GM08714 (cell line): ENCODE data around the gene SPTLC1.
"Not testable (repeated sequence)": the region's sequence is repeated elsewhere in the genome, so short reads cannot be mapped to it uniquely, and the experiment has no call there.

Experiments
- H3K4me3 ChIP-seq: fragments of 200-500 bp; sonication (Bioruptor generic); 2 replicates; pipeline ENCODE4 v1.5.1; 2014; ENCODE audit warnings: mild to moderate bottlenecking, low read length, inconsistent platforms
- ZNF274 ChIP-seq: IDR thresholded peaks from 2 replicates; pipeline ENCODE4 v1.6.1; 2012; ENCODE audit warnings: mild to moderate bottlenecking, low read depth, low read length

SPTLC1 gene

DNA sequence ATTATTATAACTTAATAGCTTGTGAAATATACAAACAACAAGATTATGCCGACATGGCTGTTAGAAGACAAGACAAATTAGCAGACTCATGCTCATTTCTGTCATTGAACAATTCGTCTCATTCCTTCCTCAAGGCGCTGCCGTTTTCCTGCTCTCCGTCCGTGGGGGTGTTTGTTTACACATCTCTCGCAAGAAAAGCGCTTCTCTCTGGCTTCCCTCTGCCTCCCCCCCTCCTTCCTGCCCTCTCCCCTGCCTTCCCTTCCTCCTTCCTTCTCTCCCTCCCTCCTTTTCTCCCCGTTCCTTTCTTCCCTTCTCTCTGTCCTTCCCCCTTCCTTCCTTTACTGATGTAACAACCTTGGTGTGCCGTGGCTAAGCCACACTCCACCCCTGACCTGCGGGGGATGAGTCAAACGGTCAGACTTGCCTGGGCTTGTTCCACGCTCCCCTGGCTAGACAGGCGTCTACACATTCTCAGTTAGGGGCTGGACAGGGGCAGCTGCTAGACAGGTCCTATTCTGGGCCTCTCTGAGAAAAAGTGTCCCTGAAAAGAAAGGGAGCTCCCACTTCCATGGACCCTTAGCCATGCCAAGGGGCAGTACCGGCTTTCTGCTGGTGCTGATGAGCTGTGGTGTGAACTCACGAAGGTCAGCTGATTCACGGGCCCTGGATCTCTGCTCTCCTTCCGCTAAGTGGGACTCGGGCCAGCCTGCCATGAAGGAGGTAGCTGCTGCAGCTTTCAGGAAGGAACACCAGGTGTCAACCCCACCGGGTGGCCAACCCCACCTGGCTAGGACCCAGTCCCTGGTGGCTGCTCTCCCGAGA lies 32.0 kb upstream of the SPTLC1 start:
- no peak overlapping the region for H3K4me3 ChIP-seq
- no peak for TF ChIP-seq ZNF274

DNA sequence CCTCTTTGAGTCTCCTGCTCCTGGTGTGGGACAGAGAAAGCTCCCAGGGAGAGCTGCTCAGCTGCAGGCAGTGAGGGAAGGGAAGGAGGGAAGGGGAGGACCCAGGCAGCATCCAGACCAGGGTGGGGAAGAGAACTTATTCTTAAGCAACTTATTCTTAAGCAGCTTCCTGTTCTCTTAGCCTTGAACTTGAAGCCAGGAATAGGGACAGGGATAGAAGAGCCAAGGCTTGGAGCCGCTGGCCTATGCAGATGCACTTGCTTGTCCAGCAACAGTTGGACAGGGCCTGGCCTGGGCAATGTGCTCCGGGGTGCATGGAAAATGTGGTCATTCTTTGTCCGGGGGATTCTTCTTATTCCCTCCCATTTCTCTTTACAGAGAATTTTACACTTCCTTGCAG lies 31.4 kb upstream of the SPTLC1 start:
- TF ChIP-seq ZNF274, result no peak
- no peak overlapping the region for H3K4me3 ChIP-seq

DNA sequence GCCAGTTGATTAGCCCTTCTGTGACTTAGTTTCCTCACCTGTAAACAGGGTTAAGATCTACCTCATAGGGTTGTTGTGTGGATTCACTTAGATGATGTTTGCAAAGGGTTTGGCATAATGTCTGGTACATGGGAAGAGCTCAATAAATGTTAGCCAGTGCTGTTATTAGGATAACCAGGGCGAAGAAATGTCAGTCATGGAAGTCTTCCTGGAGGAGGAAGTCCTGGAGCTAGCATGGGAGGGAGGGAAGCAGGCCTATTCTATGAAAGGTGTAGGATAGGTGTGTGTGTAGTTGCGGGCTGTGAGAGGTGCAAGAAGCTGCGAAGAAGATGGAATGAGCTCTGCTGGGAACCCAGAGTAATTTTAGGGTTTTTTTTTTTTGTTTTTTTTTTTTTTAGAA lies 30.6 kb upstream of the SPTLC1 start:
- H3K4me3 ChIP-seq, result not testable (repeated sequence)

DNA sequence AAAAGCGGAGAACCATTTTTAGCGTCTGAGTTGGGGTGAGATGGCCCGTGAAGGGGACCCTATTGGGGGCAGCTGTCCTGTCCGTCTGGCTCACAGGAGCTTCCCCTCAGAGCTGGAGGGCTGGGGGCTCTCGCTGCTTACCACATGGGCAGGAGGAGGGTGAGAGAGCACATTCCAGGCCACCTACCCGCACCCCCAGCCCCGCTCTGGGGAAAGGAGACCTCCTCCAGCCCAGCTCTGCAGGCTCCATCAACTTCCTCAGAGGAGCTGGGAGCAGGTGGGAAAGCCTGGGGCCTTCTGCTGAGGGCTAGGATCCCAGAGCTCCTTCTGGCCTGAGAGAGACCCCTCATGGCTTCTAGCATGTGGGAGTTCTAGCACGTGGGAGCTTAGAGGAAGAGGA lies 27.1 kb upstream of the SPTLC1 start:
- H3K4me3 ChIP-seq, result no peak overlapping the region
- TF ChIP-seq ZNF274, result no peak

DNA sequence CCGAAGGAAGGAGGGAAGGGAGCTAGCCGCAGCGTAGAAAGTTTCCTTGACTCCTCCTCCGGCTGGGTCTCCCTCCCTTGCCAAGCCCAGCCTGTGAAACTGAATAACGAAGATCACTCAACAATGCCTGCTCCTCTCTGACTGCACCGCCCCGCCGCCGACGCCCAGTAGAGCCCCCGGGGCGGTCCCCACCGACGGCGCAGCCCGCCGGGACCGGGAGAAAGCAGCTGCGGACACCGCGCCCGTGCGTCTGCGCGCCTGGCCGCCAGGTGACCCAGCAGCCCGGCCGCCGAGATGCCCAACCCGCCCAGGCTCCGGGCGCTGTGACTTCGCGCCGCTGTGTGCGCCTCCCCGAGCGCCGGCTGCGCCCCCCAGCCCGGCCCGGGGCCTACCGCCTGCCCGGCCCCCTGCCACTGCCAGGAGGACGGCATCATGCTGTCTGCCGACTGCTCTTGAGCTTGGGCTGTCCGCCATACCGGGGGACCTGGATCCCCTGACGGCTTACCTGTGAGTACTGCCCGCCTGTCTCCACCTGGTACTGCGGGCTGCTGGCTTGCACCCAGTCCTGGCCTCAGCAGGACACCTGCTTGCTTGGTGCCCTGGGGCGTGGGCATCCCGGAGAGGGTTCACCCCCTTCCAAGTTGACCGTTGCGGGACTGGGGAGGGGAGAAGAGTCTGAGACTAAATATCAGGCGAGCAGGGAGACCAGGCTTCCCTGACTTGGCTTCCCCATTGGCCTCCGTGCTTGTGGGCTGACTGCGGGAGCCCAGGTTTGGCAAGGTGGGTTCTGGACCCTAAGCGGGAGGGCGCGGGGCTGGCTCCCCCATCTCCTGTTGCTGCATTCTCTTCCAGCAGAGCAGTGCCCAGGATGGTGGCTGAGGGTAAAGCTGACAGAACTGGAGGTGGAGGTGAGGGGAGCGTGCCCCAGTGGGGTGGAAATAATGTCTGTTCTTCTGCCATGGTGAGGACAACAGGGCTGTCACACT lies 26.2 kb upstream of the SPTLC1 start:
- H3K4me3 ChIP-seq, result no peak overlapping the region; the same call in 1 of the 2 replicates
- TF ChIP-seq ZNF274, result no peak

DNA sequence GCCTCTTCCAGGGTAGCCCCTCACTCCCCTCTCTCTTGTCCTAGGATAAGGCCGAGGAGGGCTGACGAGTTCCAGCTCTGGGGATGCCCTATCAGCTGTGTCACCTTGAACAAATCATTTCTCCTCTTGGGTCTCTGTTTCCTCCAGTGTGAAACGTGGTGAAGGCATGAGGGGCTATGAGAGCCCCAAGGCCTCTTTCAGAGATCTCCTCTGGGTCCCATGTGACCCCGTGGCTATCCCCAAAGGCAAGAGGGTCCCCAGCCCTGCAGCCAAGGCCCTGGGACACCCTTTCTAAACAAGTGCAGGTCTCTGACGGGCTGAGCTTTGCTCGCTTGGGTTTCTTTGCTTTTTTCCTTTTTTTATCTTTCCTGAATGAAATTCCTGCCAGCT lies 25.5 kb upstream of the SPTLC1 start:
- no peak for TF ChIP-seq ZNF274
- H3K4me3 ChIP-seq, result no peak overlapping the region; the same call in 1 of the 2 replicates

DNA sequence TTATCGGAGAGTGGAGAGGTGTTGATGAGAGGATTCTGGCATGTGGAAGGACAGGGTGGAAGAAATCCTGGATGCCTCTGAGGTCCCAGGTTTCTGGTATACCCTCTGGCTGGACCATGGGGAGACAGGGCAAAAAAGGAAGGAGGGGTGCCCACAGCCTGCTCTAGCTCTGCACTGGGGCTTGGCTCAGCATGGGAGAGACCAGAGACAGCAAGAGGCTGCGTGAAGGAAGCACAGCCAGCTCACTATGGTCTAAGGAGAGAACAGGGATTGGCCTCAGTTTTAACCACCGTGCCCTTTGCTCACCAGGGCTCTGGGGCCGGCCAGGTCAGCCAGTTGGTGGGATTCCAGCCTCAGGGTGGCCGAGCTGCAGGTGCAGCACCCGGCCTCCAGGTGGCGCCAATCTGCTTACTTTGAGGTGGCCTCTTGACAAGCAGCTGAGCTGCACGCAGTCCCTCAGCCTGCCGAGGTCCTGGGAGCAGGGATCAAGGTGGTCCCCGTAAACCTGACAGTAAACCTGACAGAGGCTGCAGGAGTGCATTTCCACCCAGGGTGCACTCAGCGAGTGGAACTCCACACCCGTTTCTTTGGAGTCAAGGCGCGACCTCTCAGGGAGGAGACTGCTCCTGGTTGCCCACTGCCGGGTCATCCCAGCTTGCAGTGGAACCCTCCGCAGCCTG lies 25.0 kb upstream of the SPTLC1 start:
- no peak for TF ChIP-seq ZNF274

DNA sequence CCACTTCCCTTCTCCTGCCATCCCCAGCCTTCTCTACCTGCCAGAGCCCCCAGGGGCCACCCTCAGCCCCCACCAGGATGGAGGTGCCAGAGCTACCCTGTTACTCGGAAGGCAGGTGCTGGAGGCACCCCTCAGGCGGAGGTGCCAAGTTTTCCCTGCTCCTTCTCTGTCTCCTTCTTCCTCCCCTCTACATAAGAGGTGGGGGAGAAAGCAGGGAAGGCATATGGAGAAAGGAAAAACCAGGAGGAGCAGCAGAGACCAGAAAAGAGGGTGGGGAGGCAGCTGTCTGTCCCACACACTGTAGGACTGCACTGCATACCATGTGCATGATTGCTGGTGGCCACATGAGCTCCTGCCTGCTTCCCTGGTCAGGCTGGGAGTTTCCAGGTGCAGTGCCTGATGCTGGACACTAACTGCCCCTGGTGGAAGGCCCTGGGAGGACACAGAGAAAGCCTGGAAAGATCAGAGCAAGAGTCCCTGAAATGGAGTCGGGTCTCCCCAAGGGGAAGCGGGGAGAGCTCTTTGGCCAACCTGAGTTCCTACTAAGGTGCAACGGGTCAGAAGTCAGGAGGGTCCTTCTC lies 23.8 kb upstream of the SPTLC1 start:
- not testable (repeated sequence) for H3K4me3 ChIP-seq

More for the DNA sequence above, 25.0 kb upstream of the SPTLC1 start:
- H3K4me3 ChIP-seq, result no peak overlapping the region

GRCh38 chr9:92138157-92138959 lies 23.1 kb upstream of the SPTLC1 start:
- no peak overlapping the region for H3K4me3 ChIP-seq
- TF ChIP-seq ZNF274, result no peak

DNA sequence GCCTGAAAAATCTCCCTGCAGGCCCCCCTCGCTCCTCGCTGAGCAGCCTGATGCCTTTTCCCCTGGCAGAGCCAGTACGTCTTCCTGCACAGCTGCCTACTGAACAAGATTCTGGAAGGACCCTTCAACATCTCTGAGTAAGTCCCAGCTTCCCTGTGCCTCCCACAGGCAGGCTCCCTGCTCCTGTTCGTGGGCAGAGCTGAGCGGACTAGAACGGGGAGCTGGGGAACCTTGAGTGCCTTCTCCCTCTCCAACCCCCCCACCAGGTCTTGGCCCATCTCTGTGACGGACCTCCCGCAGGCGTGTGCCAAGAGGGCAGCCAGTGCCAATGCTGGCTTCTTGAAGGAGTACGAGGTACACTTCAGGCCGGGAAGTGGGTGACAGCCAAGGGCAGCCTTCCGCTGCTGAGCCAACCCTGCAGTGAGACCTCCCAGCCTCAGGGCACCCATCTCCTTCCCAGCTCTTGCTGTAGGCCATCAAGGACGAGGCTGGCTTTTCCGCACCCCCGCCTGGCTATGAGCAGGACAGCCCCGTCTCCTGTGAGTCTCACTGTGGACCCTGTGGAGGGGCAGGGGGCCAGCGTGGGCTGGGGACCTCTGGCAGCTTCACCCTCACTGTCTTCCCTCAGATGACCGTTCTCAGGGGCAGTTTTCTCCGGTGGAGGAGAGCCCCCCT lies 21.1 kb upstream of the SPTLC1 start:
- TF ChIP-seq ZNF274, result no peak
- H3K4me3 ChIP-seq, result no peak overlapping the region

DNA sequence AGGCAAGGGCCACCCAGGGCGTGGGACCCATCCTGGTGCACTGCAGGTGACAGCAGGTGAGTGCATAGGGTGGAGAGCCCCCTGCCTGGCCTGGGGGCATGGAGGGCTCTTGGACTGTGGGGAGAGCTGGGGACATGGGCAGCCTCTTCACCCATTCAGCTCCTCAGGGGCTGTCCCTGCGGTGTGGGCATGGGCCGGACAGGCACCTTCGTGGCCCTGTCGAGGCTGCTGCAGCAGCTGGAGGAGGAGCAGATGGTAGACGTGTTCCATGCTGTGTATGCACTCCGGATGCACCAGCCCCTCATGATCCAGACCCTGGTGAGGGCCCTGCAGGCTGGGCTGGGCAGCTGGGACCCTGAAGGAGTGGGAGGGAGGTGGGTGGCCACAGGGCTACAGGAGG lies 20.4 kb upstream of the SPTLC1 start:
- TF ChIP-seq ZNF274, result no peak
- no peak overlapping the region for H3K4me3 ChIP-seq

GRCh38 chr9:92133949-92134604 lies 18.9 kb upstream of the SPTLC1 start:
- TF ChIP-seq ZNF274, result no peak
- H3K4me3 ChIP-seq, result no peak overlapping the region

GRCh38 chr9:92132913-92133312 lies 17.7 kb upstream of the SPTLC1 start:
- H3K4me3 ChIP-seq, result not testable (repeated sequence)
